HUES64 (cell line): ENCODE results near the gene DIPK1A.

Experiments
- H3K27ac ChIP-seq: 2 replicates; pipeline ENCODE4 v1.7.0; 2013; ENCODE audit warnings: low read depth, low read length, inconsistent platforms
- H3K27me3 ChIP-seq: 2 replicates; pipeline ENCODE4 v1.6.1; 2013; ENCODE audit warnings: mild to moderate bottlenecking, low read length; ENCODE audit not compliant: insufficient read depth
- H3K36me3 ChIP-seq: 2 replicates; pipeline ENCODE4 v1.6.1; 2013; ENCODE audit warnings: mild to moderate bottlenecking, low read length; ENCODE audit not compliant: insufficient read depth
- H3K4me1 ChIP-seq: 2 replicates; pipeline ENCODE4 v1.6.1; 2013; ENCODE audit warnings: mild to moderate bottlenecking, low read length, moderate library complexity; ENCODE audit not compliant: insufficient read depth
- H3K4me3 ChIP-seq: 2 replicates; pipeline ENCODE4 v1.5.1; 2013; ENCODE audit warnings: mild to moderate bottlenecking, low read length, moderate library complexity
- H3K9ac ChIP-seq: 2 replicates; pipeline ENCODE4 v1.6.1; 2013; ENCODE audit warnings: mild to moderate bottlenecking, low read depth, low read length
- H3K9me3 ChIP-seq: 2 replicates; pipeline ENCODE4 v1.6.1; 2013; ENCODE audit warnings: low read depth, low read length; ENCODE audit not compliant: insufficient read depth
- WGBS: fragments of 150-250, 120-280 bp; methylation state at CpG from one replicate; pipeline ENCODE4 v1.1.7; 2013; ENCODE audit warnings: missing lambda C conversion rate; 5-methylcytosine and 5-hydroxymethylcytosine counted together

DIPK1A gene

DNA sequence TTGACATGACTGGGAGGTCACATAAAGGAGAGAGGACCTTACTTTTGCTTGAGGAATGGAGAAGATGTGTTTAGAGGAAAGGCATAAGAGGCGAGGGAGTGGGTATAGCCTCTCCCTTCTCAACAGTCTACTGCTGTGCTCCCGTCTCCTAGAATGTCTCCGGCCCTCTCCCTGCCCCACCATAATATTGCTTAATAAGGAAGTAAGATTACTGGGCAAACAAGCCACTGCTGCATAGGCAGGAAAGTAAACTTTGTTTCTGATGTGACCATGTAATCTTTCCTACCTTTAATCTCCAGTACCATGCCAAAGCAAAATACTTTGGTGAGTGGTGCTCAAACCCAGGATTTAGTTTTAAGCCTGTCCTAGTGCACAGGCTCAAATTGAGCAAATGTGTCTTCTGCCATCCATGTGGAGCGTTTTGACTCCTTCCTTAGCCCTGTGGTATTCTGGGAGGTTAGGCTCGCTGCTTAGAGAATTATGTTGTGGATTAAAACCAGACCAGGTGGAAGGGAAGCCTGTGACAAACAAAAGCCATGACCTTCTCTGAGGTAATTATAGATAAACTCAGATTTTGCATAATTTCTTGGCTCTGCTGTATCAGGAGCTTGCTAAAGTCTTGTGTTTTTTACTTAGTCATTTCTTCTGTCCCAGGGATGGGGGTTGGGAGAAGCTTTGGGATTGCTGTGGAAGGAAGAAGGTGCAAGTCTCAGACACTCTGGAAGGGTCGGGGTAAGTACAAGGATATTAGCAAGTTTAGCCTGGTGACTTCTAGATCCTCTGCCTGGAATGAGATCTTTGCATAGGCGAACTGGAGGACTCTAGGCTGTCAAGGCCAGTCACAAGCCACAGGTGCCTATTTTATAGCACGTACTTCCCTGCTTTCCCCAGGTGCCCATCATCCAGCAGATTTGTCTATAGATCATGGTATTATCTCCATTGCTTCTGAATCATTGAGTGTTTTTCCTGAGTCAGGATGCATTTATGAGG is 34.5 kb upstream of the DIPK1A start:
- Histone ChIP-seq H3K9ac (no peak overlapping the region), H3K27me3 (no peaks in the 10 kb centered on the region), H3K9me3 (no peaks in the 10 kb centered on the region), H3K27ac (no peak overlapping the region), H3K4me3 (no peak overlapping the region), H3K36me3 (no peaks in the 10 kb centered on the region), H3K4me1 (peaks cover 11% of the 10 kb centered on the region)
- 85% methylated on average over 5 of the region's 8 CpGs for WGBS

DNA sequence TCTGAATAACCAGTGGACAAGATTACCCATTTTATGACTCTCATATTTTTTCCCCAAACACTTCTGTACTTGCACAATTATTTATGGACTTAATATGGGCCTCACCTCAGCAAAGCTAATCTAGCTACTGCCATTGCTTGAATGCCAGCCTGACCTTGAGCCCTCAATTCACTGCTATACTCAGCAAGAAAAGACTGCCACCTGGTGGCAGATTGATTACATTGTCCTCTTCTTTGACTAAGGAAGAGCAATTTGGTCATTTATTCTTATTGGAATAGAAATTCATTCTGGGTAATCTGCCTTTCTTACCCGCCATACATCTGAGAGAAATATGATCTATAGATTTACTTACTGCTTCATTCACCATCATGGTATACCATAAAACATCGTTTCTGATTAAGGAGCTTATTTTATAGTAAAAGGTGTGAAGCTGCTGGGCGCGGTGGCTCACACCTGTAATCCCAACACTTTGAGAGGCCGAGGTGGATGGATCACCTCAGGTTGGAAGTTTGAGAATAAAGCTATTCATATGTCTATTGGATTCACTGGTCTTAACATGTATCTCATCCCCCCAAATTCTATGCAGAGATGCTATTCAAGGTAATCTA is 32.9 kb upstream of the DIPK1A start:
- Histone ChIP-seq H3K9me3 (no peaks in the 10 kb centered on the region), H3K36me3 (no peaks in the 10 kb centered on the region), H3K4me3 (no peak overlapping the region), H3K27me3 (no peaks in the 10 kb centered on the region), H3K27ac (no peak overlapping the region), H3K4me1 (no peaks in the 10 kb centered on the region), H3K9ac (no peak overlapping the region)
- WGBS = 94% methylated on average over 3 of the region's 5 CpGs

DNA sequence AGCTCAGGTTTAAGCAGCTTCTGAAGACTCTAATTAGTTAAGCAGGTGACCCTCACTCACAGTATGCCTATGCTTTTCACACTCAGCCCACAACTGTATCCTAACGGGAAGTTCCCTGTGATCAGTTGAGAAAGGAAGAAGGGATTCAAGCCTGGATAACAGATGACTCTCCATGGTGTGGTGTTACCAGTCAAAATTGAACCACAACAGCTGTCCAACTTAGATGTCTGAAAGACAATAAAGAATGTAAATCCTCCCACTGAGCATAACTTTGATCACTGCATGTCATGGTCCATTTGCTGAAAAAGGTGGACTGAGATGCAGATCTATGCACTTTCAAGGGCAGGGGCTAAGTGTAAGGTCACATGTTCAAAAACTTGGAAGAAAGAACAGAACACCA is 32.3 kb upstream of the DIPK1A start:
- 100% methylated on average over 1 of the region's 1 CpG for WGBS
- no peaks in the 10 kb centered on the region for H3K36me3 ChIP-seq
- H3K9ac ChIP-seq = no peak overlapping the region
- no peak overlapping the region for H3K4me3 ChIP-seq
- H3K4me1 ChIP-seq = no peaks in the 10 kb centered on the region
- no peaks in the 10 kb centered on the region for H3K27me3 ChIP-seq
- H3K9me3 ChIP-seq = no peaks in the 10 kb centered on the region
- H3K27ac ChIP-seq = no peak overlapping the region

DNA sequence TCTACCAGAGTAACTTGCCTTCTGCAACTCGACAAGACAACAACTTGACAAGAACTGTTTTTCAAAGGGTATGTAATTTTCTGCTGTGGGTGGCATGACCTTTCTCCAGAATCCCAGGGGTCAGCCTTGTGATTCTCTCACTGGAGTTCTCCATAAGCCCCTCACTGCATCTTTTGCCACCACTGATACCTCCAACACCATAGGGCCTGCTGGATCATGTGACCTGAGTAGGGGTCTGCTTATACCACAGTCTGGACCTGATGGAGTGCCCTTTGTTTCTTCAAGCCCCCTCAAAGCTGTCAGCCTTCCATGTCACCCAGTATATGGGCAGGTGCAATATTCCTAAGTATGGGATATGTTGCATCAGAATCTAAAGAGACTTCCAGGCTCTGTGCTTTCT is 31.6 kb upstream of the DIPK1A start:
- no peak overlapping the region for H3K27ac ChIP-seq
- no peaks in the 10 kb centered on the region for H3K4me1 ChIP-seq
- no peaks in the 10 kb centered on the region for H3K36me3 ChIP-seq
- WGBS = 86% methylated on average over 1 of the region's 1 CpG
- no peak overlapping the region for H3K9ac ChIP-seq
- no peaks in the 10 kb centered on the region for H3K9me3 ChIP-seq
- H3K27me3 ChIP-seq = no peaks in the 10 kb centered on the region
- no peak overlapping the region for H3K4me3 ChIP-seq

DNA sequence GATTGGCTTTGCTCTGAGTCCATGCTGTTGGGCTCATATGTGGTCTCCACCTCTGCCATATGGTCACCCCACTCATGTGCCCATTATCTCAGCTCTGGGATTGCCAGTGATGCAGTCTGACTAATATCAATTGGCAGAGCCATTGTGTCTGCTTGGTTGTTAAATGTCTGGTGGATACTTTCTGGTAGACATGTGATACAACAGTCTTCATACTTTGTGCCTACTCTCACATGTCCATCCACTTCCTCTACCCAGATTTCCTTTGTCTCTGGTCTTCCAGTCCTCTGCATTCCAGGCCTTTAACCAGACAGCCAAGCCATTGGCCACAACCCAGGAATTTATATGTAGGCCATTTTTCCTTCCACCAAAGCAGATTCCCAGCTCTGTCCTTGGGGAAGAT is 30.8 kb upstream of the DIPK1A start:
- Histone ChIP-seq H3K9ac (no peak overlapping the region), H3K4me1 (no peaks in the 10 kb centered on the region), H3K36me3 (no peaks in the 10 kb centered on the region), H3K27me3 (no peaks in the 10 kb centered on the region), H3K27ac (no peak overlapping the region), H3K9me3 (no peaks in the 10 kb centered on the region), H3K4me3 (no peak overlapping the region)

DNA sequence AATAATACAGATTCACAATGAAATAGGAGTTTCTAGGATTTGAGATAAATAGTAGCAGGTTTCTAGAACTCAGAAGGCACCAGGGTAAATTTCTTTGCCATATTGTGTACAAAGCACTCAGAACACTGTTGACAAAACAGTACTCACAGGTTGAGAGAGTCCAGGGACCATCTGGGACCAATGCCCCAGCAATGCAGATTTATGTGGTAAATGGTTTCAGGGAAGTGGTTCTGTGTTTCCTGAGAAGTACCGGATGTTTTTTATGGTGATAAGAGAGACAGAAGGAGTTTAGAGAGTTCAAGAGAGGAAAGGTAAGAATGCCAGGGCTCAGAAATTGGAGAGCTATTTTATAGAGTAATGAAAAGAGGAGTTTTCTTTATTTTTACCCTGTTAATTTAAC is 29.6 kb upstream of the DIPK1A start:
- no peak overlapping the region for H3K4me3 ChIP-seq
- no peak overlapping the region for H3K9ac ChIP-seq
- no peaks in the 10 kb centered on the region for H3K36me3 ChIP-seq
- H3K4me1 ChIP-seq = no peaks in the 10 kb centered on the region
- no peaks in the 10 kb centered on the region for H3K27me3 ChIP-seq
- no peak overlapping the region for H3K27ac ChIP-seq
- 79% methylated on average over 1 of the region's 1 CpG for WGBS
- H3K9me3 ChIP-seq = no peaks in the 10 kb centered on the region

DNA sequence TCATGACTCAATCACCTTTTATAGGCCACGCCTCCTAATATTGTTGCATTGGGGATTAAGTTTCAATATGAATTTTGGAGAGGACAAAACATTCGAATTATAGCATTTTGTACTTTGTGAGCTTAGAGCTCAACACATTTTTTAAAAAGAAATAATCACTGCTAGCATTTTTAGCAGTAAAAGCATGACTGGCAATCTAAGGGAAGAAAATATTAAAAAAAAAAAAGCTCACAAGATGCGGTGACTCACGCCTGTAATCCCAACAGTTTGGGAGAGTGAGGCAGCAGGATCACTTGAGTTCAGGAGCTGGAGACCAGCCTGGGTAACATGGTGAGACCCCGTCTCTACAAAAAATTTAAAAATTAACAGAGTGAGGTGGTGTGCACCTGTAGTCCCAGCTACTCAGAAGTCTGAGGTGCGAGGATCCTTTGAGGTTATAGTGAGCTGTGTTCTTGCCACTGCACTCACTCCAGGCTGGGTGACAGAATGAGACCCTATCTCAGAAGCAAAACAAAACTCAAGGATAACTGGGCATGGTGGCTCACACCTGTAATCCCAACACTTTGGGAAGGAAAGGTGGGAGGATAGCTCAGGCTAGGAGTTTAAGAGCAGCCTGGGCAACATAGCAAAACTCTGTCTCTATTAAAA is 28.8 kb upstream of the DIPK1A start:
- Histone ChIP-seq H3K27me3 (no peaks in the 10 kb centered on the region), H3K4me3 (no peak overlapping the region), H3K9me3 (no peaks in the 10 kb centered on the region), H3K4me1 (no peaks in the 10 kb centered on the region), H3K27ac (no peak overlapping the region), H3K9ac (no peak overlapping the region), H3K36me3 (no peaks in the 10 kb centered on the region)
- 94% methylated on average over 5 of the region's 6 CpGs for WGBS

DNA sequence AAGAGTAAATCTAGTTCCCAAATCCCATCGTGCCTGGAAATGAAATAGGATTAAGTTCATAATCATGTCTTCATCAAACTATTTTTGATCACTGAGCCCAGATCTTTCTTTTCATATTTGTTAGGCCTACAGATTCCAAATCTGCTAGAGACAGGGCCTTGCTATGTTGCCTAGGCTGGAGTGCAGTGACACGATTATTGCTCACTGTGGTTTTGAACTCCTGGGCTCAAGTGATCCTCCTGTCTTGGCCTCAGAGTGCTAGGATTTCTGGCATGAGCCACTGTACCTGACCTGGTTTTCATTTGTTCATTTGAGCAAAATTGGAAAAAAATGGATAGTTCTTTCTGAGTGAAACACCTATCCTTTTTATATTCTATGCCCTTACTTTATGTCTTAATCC is 28.0 kb upstream of the DIPK1A start:
- Histone ChIP-seq H3K27me3 (no peaks in the 10 kb centered on the region), H3K36me3 (no peaks in the 10 kb centered on the region), H3K27ac (no peak overlapping the region), H3K9me3 (no peaks in the 10 kb centered on the region), H3K4me1 (no peaks in the 10 kb centered on the region), H3K4me3 (no peak overlapping the region), H3K9ac (no peak overlapping the region)
- WGBS = 74% methylated on average over 2 of the region's 2 CpGs

DNA sequence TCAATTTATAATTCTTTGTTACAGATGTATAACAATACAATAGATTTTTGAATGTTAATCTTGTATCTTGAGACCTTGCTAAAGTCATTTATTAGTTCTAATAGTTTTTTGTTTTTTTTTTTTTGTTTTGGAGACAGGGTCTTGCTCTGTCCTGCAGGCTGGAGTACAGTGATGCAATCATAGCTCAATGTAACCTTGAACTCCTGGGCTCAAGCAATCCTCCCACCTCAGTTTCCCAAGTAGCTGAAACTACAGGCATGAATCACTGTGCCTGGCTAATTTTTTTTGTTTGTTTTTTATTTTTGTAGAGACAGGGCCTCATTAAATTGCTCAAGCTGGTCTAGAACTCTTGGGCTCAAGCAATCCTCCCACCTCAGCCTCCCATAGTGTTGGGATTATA is 26.2 kb upstream of the DIPK1A start:
- Histone ChIP-seq H3K27me3 (no peaks in the 10 kb centered on the region), H3K36me3 (no peaks in the 10 kb centered on the region), H3K9ac (no peak overlapping the region), H3K9me3 (no peaks in the 10 kb centered on the region), H3K4me1 (no peaks in the 10 kb centered on the region), H3K27ac (no peak overlapping the region), H3K4me3 (no peak overlapping the region)

DNA sequence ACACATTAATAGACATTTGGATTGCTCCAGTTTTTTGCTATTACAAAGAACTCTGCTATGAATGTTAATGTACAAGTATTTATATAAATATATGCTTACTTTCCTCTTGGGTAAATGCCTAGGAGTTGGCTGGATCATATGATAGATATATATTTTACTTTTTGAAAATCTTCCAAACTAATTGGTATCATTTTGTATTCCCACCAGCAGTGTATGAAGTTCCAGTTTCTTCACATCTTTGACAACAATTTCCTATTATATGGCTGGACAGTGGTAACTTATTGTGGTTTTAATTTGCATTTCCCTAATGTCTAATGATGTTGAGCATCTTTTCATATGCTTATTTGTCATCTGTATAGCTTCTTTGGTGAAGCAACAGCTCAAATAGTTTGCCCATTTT is 23.8 kb upstream of the DIPK1A start:
- Histone ChIP-seq H3K27me3 (no peaks in the 10 kb centered on the region), H3K9me3 (no peaks in the 10 kb centered on the region), H3K36me3 (no peaks in the 10 kb centered on the region), H3K4me1 (no peaks in the 10 kb centered on the region), H3K4me3 (no peak overlapping the region), H3K9ac (no peak overlapping the region), H3K27ac (no peak overlapping the region)
